Stimulated activated CD4-positive, alpha-beta T cell treated with anti-CD3 and anti-CD28 coated beads, Interleukin-12 subunit alpha, Interleukin-12 subunit beta, amount 100 ng/mL, for 48 hours (primary cell): ENCODE measurements around the gene CHMP6.

Source experiments
- DNase-seq, 3 donors: peaks; one replicate each; pipeline ENCODE4 v3.0.0-alpha.2; 2020; ENCODE audit warnings: low read depth in 2 of 3, low spot score in 1 of 3

Gene CHMP6

GRCh38 chr17:80956321-80957190 is 35.1 kb upstream of the CHMP6 start:
- no peak for DNase-seq

- DNase-seq, result no peak
These were observed 34.1 kb upstream of the CHMP6 start for GRCh38 chr17:80957461-80957941.

- no peak for DNase-seq
These were observed 32.2 kb upstream of the CHMP6 start for GRCh38 chr17:80959330-80960036.

GRCh38 chr17:80960037-80960796 is 31.4 kb upstream of the CHMP6 start:
- DNase-seq, result no peak

- DNase-seq, result no peak
These were observed 30.7 kb upstream of the CHMP6 start for GRCh38 chr17:80960797-80961452.

- no peak for DNase-seq
These were observed 29.9 kb upstream of the CHMP6 start for GRCh38 chr17:80961541-80962330.

- no peak for DNase-seq
These were observed 29.0 kb upstream of the CHMP6 start for GRCh38 chr17:80962356-80963329.

- no peak for DNase-seq
These were observed 27.7 kb upstream of the CHMP6 start for GRCh38 chr17:80963812-80964543.

- DNase-seq, result no peak
These were observed 27.1 kb upstream of the CHMP6 start for GRCh38 chr17:80964544-80964856.

- no peak for DNase-seq
These were observed 26.6 kb upstream of the CHMP6 start for GRCh38 chr17:80964859-80965580.

- DNase-seq, result no peak
These were observed 26.0 kb upstream of the CHMP6 start for GRCh38 chr17:80965606-80966005.

GRCh38 chr17:80967404-80967872 is 24.2 kb upstream of the CHMP6 start:
- no peak for DNase-seq

- no peak for DNase-seq
These were observed 23.0 kb upstream of the CHMP6 start for GRCh38 chr17:80968602-80969029.

GRCh38 chr17:80969030-80969673 is 22.5 kb upstream of the CHMP6 start:
- no peak for DNase-seq

GRCh38 chr17:80969674-80970043 is 22.0 kb upstream of the CHMP6 start:
- DNase-seq, result no peak

GRCh38 chr17:80970044-80970761 is 21.4 kb upstream of the CHMP6 start:
- DNase-seq, result peak in 1 of 3 donors; percentile 32
